ENCODE measurements around the gene PTPRN2.

Gene PTPRN2

DNA sequence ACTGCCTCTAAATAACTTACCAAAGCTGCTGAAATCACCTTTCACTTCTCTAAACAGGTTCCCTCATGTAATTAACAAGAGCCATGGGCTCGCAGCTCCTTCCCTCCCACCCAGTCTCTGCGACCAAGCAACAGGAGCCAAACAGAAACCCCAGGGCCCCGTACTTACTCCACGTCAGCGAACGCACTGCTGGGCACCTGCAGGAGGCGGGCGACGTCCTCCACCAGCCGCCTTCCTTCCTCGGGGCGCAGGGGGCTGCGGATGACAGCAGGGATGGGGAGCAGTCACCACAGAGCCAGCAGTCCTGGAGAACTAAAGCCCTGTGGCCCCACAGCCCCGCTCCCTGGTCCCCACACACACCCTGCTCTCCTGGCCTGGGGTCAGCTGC is 477.0 kb downstream of the PTPRN2 start:
- TF ChIP-seq, protein P1, sequence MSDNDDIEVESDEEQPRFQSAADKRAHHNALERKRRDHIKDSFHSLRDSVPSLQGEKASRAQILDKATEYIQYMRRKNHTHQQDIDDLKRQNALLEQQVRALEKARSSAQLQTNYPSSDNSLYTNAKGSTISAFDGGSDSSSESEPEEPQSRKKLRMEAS (IDR thresholded peaks at IDR 0.05; ENCODE audit: low read depth, low read length): no peak
- no peak for TF ChIP-seq MYC (IDR thresholded peaks at IDR 0.05; ENCODE audit: low read depth, low read length)
- TF ChIP-seq POLR2A (IDR thresholded peaks at IDR 0.05; ENCODE audit: extremely low read depth, insufficient read length): no peak
- TF ChIP-seq, protein P2, sequence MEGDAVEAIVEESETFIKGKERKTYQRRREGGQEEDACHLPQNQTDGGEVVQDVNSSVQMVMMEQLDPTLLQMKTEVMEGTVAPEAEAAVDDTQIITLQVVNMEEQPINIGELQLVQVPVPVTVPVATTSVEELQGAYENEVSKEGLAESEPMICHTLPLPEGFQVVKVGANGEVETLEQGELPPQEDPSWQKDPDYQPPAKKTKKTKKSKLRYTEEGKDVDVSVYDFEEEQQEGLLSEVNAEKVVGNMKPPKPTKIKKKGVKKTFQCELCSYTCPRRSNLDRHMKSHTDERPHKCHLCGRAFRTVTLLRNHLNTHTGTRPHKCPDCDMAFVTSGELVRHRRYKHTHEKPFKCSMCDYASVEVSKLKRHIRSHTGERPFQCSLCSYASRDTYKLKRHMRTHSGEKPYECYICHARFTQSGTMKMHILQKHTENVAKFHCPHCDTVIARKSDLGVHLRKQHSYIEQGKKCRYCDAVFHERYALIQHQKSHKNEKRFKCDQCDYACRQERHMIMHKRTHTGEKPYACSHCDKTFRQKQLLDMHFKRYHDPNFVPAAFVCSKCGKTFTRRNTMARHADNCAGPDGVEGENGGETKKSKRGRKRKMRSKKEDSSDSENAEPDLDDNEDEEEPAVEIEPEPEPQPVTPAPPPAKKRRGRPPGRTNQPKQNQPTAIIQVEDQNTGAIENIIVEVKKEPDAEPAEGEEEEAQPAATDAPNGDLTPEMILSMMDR (IDR thresholded peaks at IDR 0.05; ENCODE audit: low read depth, low read length): no peak
- no peak for DNase-seq (ENCODE audit: low read depth)
- no peak overlapping the region for H3K4me3 ChIP-seq (ENCODE audit: low read depth, low read length)

GRCh38 chr7:158110034-158110590 is 477.5 kb downstream of the PTPRN2 start:
- no peak for DNase-seq (ENCODE audit: low read depth)
- H3K4me3 ChIP-seq (ENCODE audit: low read depth, low read length): no peak overlapping the region
- TF ChIP-seq POLR2A (IDR thresholded peaks at IDR 0.05; ENCODE audit: extremely low read depth, insufficient read length): no peak
- no peak for TF ChIP-seq MYC (IDR thresholded peaks at IDR 0.05; ENCODE audit: low read depth, low read length)
- TF ChIP-seq, protein P2 (IDR thresholded peaks at IDR 0.05; ENCODE audit: low read depth, low read length): no peak

GRCh38 chr7:158109364-158110033 is 478.1 kb downstream of the PTPRN2 start:
- DNase-seq (ENCODE audit: low read depth): peak; percentile 26
- no peak for TF ChIP-seq POLR2A (IDR thresholded peaks at IDR 0.05; ENCODE audit: extremely low read depth, insufficient read length)
- TF ChIP-seq, protein P1 (IDR thresholded peaks at IDR 0.05; ENCODE audit: low read depth, low read length): no peak
- no peak for TF ChIP-seq MYC (IDR thresholded peaks at IDR 0.05; ENCODE audit: low read depth, low read length)
- TF ChIP-seq, protein P2 (IDR thresholded peaks at IDR 0.05; ENCODE audit: low read depth, low read length): no peak
- H3K4me3 ChIP-seq (ENCODE audit: low read depth, low read length): no peak overlapping the region

DNA sequence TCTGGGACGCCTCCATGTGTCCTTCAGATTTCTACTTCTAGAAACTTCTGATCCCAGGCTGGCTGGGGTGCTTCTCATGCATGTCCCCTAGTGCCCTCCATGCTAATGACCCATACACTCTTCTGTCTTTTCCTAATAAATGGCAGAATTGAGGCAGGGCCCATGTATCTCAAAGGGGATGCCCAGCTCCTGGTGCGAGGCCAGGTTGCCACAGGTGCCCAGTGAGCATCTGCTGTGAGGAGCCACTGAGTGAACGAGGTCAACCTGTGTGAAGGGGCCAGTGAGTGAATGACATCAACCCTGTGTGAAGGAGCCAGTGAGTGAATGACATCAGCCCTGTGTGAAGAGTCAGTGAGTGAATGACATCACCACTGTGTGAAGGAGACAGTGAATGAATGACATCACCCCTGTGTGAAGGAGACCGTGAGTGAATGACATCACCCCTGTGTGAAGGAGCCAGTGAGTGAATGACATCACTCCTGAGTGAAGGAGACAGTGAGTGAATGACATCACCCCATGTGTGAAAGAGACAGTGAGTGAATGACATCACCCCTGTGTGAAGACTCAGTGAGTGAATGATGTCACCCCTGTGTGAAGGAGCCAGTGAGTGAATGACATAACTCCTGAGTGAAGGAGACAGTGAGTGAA is 478.9 kb downstream of the PTPRN2 start:
- DNase-seq (ENCODE audit: low read depth): no peak
- H3K4me3 ChIP-seq (ENCODE audit: low read depth, low read length): no peak overlapping the region
- TF ChIP-seq, protein P2 (IDR thresholded peaks at IDR 0.05; ENCODE audit: low read depth, low read length): no peak
- TF ChIP-seq, protein P1 (IDR thresholded peaks at IDR 0.05; ENCODE audit: low read depth, low read length): no peak
- TF ChIP-seq MYC (IDR thresholded peaks at IDR 0.05; ENCODE audit: low read depth, low read length) (no peak), POLR2A (IDR thresholded peaks at IDR 0.05; ENCODE audit: extremely low read depth, insufficient read length) (no peak)

DNA sequence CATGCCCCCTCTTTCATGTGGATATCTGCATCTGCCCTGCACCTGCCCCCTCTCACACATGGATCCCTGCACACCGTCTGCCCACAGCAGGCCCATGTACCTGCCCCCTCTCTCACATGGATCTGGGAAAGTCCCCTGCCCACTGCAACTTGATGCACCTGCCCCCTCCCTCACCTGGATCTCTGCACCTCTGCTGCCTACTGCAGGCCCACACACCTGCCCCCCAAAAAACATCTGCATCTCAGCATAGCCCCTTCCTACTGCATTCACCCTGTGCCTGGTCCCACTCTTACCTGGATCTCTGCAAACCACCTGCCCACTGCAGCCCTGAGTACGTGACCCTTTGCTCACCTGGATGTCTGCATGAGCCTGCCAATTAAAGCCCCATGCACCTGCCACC is 479.8 kb downstream of the PTPRN2 start:
- no peak for DNase-seq (ENCODE audit: low read depth)
- TF ChIP-seq, protein P1 (IDR thresholded peaks at IDR 0.05; ENCODE audit: low read depth, low read length): no peak
- TF ChIP-seq, protein P2 (IDR thresholded peaks at IDR 0.05; ENCODE audit: low read depth, low read length): no peak
- TF ChIP-seq POLR2A (IDR thresholded peaks at IDR 0.05; ENCODE audit: extremely low read depth, insufficient read length) (no peak), MYC (IDR thresholded peaks at IDR 0.05; ENCODE audit: low read depth, low read length) (no peak)
- H3K4me3 ChIP-seq (ENCODE audit: low read depth, low read length): no peak overlapping the region
